PC-3 (cell line): ENCODE measurements around the gene NDE1. TPM values are rescaled to one million over a fixed set of nuclear protein-coding genes. Genes with fewer than 3 reads are reported as not detected.

ENCODE experiments used
- ATAC-seq: fragments of 200-7000 bp; cut with Tn5 transposase; 2 replicates; pipeline ENCODE4 v1.9.1; 2020; ENCODE audit warnings: mild to moderate bottlenecking, moderate library complexity
- BruUV-seq: library from RNA; stranded (reverse); fragments of 400-500 nt; replicated peaks from 2 replicates; lab custom pipeline; 2021; lab: Mats Ljungman, UMichigan
- CTCF ChIA-PET: fragments of 300-600 bp; sonication (Branson Sonifier 250); formaldehyde crosslinking; loops from one replicate; lab custom pipeline; 2022; ENCODE audit warnings: antibody characterized with exemption; lab: Charles Lee
- POLR2A ChIA-PET: fragments of 300-600 bp; sonication (Branson Sonifier 250); formaldehyde crosslinking; loops from one replicate; lab custom pipeline; 2022; ENCODE audit warnings: antibody characterized with exemption; ENCODE audit not compliant: unreplicated experiment; lab: Charles Lee
- DNase-seq: peaks from one replicate; pipeline ENCODE4 v3.0.0-alpha.2; 2015
- H2AFZ ChIP-seq: fragments of 300-600 bp; sonication (generic); 2 replicates; pipeline ENCODE4 v1.6.0; 2016; ENCODE audit warnings: antibody characterized with exemption, low read length
- H3F3A ChIP-seq: fragments of 300-600 bp; sonication (generic); one replicate; pipeline ENCODE4 v1.6.0; 2017; ENCODE audit warnings: antibody characterized with exemption, low read length, control low read depth, mild to moderate bottlenecking; ENCODE audit not compliant: unreplicated experiment
- H3K27ac ChIP-seq: fragments of 300-600 bp; sonication (generic); 2 replicates; pipeline ENCODE4 v1.5.1; 2016; ENCODE audit warnings: mild to moderate bottlenecking, low read length
- H3K27me3 ChIP-seq: fragments of 300-600 bp; sonication (generic); 2 replicates; pipeline ENCODE4 v1.6.1; 2016; ENCODE audit warnings: low read length, mixed read lengths
- H3K36me3 ChIP-seq: fragments of 300-600 bp; sonication (generic); 2 replicates; pipeline ENCODE4 v1.6.1; 2016; ENCODE audit warnings: low read depth, mixed run types, low read length, mixed read lengths
- H3K4me1 ChIP-seq: fragments of 300-600 bp; sonication (generic); 2 replicates; pipeline ENCODE4 v1.5.1; 2016; ENCODE audit warnings: low read length; ENCODE audit not compliant: insufficient read depth
- H3K4me2 ChIP-seq: fragments of 300-600 bp; sonication (generic); 2 replicates; pipeline ENCODE4 v1.6.0; 2016; ENCODE audit warnings: low read length
- H3K4me3 ChIP-seq: fragments of 300-600 bp; sonication (generic); 2 replicates; pipeline ENCODE4 v1.5.1; 2016; ENCODE audit warnings: mild to moderate bottlenecking, low read length, mixed read lengths
- H3K79me2 ChIP-seq: fragments of 300-600 bp; sonication (generic); 2 replicates; pipeline ENCODE4 v1.6.1; 2017; ENCODE audit warnings: low read length, mixed read lengths
- H3K9ac ChIP-seq: fragments of 300-600 bp; sonication (generic); 2 replicates; pipeline ENCODE4 v1.6.0; 2016; ENCODE audit warnings: mild to moderate bottlenecking, low read length
- H3K9me2 ChIP-seq: fragments of 300-600 bp; sonication (generic); replicated peaks from 2 replicates; pipeline ENCODE4 v1.6.1; 2016; ENCODE audit warnings: mixed run types, low read length, mixed read lengths
- H3K9me3 ChIP-seq: fragments of 300-600 bp; sonication (generic); 2 replicates; pipeline ENCODE4 v1.6.1; 2016; ENCODE audit warnings: low read length, mixed read lengths
- H4K20me1 ChIP-seq: fragments of 300-600 bp; sonication (generic); 2 replicates; pipeline ENCODE4 v1.6.1; 2016; ENCODE audit warnings: low read length, mixed read lengths
- EZH2 ChIP-seq: fragments of 300-600 bp; sonication (generic); IDR thresholded peaks from one replicate; pipeline ENCODE4 v1.6.1; 2017; ENCODE audit warnings: antibody characterized with exemption, mild to moderate bottlenecking, low read length; ENCODE audit not compliant: unreplicated experiment
- EZH2phosphoT487 ChIP-seq: fragments of 300-600 bp; sonication (generic); IDR thresholded peaks from 2 replicates; pipeline ENCODE4 v1.6.1; 2018; ENCODE audit warnings: mild to moderate bottlenecking, antibody characterized with exemption, low read length, borderline replicate concordance
- intact Hi-C: fragments of 100-400 bp; cut with micrococcal nuclease; formaldehyde crosslinking; loops from 2 replicates; pipeline ENCODE4 v1.9.0; 2023
- total RNA-seq: library from RNA; depleted of rRNA; stranded (reverse); fragments of >200 nt; gene quantifications from 2 replicates; pipeline ENCODE4 v1.2.3, GENCODE V29; 2014
- TF ChIP-seq, protein P1 (sequence below): fragments of 300-600 bp; sonication (generic); conservative IDR thresholded peaks from 2 replicates; pipeline ENCODE4 v1.5.1; 2017; ENCODE audit warnings: antibody characterized with exemption, low read depth, mild to moderate bottlenecking, low read length

Gene NDE1
- total RNA-seq, 1 experiment from 2014 or later, result 24.9 TPM

- POLR2A ChIA-PET, result no interaction called here
- no peak for ATAC-seq
- BruUV-seq, result no TSS peak
Observed at GRCh38 chr16:15658149-15658548, 8.1 kb downstream of the NDE1 start.

DNA sequence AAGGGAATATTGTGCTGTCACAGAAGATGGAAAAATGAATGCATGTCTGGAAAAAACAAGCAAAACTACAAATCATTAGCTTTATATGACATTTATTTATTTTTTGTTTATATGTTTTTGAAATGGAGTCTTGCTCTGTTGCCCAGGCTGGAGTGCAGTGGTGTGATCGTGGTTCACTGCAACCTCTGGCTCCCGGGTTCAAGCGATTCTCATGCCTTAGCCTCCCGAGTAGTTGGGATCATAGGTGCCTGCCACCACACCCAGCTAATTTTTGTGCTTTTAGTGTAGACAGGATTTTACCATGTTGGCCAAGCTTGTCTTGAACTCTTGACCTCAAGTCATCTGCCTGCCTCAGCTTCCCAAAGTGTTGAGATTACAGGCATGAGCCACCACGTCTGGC lies 8.5 kb downstream of the NDE1 start:
- no TSS peak for BruUV-seq
- Histone ChIP-seq H3K79me2 (peaks cover 46% of the 10 kb centered on the region), H3K4me1 (no peaks in the 10 kb centered on the region), H3K9me2 (no peaks in the 10 kb centered on the region), H3K4me3 (no peak overlapping the region), H3K27ac (no peak overlapping the region), H3K4me2 (no peak overlapping the region), H3K9me3 (no peaks in the 10 kb centered on the region), H2AFZ (no peak overlapping the region), H4K20me1 (no peaks in the 10 kb centered on the region), H3K36me3 (no peaks in the 10 kb centered on the region), H3K27me3 (no peaks in the 10 kb centered on the region), H3F3A (no peaks in the 10 kb centered on the region), H3K9ac (no peak overlapping the region)
- intact Hi-C loops, result no loop called here
- ChIA-PET POLR2A (no interaction called here), CTCF (no interaction called here)
- DNase-seq (no peak), ATAC-seq (no peak)
- no peak for TF ChIP-seq EZH2
- TF ChIP-seq, protein P1, sequence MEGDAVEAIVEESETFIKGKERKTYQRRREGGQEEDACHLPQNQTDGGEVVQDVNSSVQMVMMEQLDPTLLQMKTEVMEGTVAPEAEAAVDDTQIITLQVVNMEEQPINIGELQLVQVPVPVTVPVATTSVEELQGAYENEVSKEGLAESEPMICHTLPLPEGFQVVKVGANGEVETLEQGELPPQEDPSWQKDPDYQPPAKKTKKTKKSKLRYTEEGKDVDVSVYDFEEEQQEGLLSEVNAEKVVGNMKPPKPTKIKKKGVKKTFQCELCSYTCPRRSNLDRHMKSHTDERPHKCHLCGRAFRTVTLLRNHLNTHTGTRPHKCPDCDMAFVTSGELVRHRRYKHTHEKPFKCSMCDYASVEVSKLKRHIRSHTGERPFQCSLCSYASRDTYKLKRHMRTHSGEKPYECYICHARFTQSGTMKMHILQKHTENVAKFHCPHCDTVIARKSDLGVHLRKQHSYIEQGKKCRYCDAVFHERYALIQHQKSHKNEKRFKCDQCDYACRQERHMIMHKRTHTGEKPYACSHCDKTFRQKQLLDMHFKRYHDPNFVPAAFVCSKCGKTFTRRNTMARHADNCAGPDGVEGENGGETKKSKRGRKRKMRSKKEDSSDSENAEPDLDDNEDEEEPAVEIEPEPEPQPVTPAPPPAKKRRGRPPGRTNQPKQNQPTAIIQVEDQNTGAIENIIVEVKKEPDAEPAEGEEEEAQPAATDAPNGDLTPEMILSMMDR, result no peak
- TF ChIP-seq EZH2phosphoT487, result no peak

More at GRCh38 chr16:15658149-15658548, 8.1 kb downstream of the NDE1 start:
- Histone ChIP-seq H3K4me1 (peaks cover under 1% of the 10 kb centered on the region; the same call in 1 of the 2 replicates), H3K4me2 (no peak overlapping the region), H3K27ac (no peak overlapping the region), H3K9me2 (no peaks in the 10 kb centered on the region), H3F3A (no peaks in the 10 kb centered on the region), H3K79me2 (peaks cover 50% of the 10 kb centered on the region), H3K4me3 (no peak overlapping the region), H3K9me3 (no peaks in the 10 kb centered on the region), H3K36me3 (no peaks in the 10 kb centered on the region), H3K27me3 (no peaks in the 10 kb centered on the region), H3K9ac (no peak overlapping the region), H2AFZ (no peak overlapping the region), H4K20me1 (no peaks in the 10 kb centered on the region)
- CTCF ChIA-PET, result no interaction called here
- TF ChIP-seq EZH2 (no peak), EZH2phosphoT487 (no peak)
- TF ChIP-seq, protein P1, result no peak
- no peak for DNase-seq
- intact Hi-C loops, result no loop called here

GRCh38 chr16:15660203-15660601 lies 10.2 kb downstream of the NDE1 start:
- Histone ChIP-seq H3K4me1 (no peaks in the 10 kb centered on the region), H3K79me2 (peaks cover 29% of the 10 kb centered on the region), H4K20me1 (no peaks in the 10 kb centered on the region), H3F3A (no peaks in the 10 kb centered on the region), H3K9ac (no peak overlapping the region), H3K27me3 (no peaks in the 10 kb centered on the region), H3K9me3 (no peaks in the 10 kb centered on the region), H3K27ac (no peak overlapping the region), H2AFZ (no peak overlapping the region), H3K9me2 (no peaks in the 10 kb centered on the region), H3K4me2 (no peak overlapping the region), H3K36me3 (0 out of 2 replicates have a peak, but pooled peaks cover 4% of the 10 kb centered on the region), H3K4me3 (no peak overlapping the region)
- DNase-seq (no peak), ATAC-seq (no peak)
- intact Hi-C loops, result no loop called here
- CTCF ChIA-PET, result no interaction called here
- no TSS peak for BruUV-seq
- TF ChIP-seq, protein P1, result no peak
- TF ChIP-seq EZH2 (no peak), EZH2phosphoT487 (no peak)
- POLR2A ChIA-PET, result no interaction called here
